GM21423 (cell line): Measurements from ENCODE around the gene CLEC18C.
"Not testable (repeated sequence)": the region's sequence is repeated elsewhere in the genome, so short reads cannot be mapped to it uniquely, and the experiment has no call there.

Source experiments
- ATAC-seq: cut with Tn5 transposase; IDR thresholded peaks from one replicate; pipeline ENCODE4 v1.9.1; 2021; ENCODE audit warnings: mild to moderate bottlenecking, moderate library complexity; ENCODE audit not compliant: unreplicated experiment

CLEC18C gene

DNA sequence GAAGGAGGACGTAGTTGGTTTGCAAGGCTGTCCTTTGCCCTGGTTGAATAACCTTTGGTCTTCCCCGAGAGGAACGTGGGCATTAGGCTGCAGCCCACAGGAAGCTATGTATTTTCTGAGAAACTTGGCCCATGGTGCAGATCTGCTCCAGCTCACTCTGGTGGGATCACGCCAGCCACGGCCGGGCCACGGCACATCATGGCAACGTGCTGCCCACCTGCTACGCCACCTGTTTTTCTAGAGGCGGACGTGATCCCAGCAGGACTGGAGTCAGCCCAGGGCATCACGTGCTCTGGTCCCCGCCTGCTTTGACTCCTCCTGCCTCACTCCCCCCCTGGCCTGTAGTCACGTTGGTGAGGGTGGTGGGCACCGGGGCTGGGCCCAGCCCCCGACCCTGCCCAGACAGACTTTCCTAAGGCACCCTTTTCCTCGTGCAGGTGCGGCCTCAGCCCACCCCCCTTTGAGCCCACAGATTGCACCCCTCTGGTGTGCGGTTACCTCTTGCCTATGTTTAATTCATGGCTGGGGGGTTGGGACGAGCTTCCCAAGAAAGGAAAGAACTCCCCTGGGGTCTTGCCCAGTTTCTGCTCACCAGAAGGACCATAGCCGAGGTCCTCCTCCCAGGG is at the start of gene CLEC18C:
TSS of gene CLEC18C (plus strand) at position 576 of the 626 bp plus-strand sequence. CDS start 492 bp downstream, outside the sequence.
- not testable (repeated sequence) for ATAC-seq

DNA sequence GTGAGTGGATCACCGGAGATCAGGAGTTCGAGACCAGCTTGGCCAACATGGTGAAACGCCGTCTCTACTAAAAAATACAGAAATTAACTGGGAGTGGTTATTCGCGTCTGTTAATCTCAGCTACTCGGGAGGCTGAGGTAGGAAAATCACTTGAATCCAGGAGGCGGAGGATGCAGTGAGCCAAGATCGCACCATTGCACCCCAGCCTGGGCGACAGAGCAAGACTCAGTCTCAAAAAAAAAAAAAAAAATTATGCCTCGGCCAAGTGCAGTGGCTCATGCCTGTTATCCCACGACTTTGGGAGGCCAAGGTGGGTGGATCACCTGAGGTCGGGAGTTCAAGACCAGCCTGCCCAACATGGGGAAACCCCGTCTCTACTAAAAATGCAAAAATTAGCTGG is 49.8 kb upstream of the CLEC18C start:
- not testable (repeated sequence) for ATAC-seq

DNA sequence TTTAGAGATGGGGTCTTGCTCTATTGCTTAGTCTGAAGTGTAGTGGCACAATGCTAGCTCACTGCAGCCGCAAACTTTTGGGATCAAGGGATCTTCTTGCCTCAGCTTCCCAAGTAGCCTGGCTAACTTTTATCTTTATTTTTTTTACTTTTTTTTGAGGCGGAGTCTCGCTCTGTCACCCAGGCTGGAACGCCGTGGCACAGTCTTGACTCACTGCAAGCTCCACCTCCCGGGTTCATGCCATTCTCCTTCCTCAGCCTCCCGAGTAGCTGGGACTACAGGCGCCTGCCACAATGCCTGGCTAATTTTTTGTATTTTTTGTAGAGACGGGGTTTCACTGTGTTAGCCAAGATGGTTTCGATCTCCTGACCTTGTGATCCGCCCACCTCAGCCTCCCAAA is 47.4 kb upstream of the CLEC18C start:
- not testable (repeated sequence) for ATAC-seq

DNA sequence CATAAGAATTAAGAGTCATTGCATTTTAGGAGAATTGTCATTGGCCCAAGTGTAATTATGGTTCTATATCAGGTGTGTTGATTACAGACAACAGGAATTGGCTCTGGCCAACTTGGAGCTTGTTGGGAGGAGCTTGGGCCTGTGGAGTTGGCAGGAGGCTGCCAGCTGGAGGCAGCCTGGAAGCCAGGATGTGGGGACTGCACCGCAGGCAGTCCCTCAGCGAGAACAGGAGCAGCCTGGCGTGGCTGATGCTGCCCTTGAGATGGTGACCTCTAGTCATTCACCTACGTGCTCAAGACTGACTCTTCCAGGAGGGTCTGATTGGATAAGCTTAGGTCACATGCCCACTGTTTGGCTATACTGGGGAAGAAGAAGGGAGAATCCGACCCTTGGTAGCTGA is 45.9 kb upstream of the CLEC18C start:
- not testable (repeated sequence) for ATAC-seq

DNA sequence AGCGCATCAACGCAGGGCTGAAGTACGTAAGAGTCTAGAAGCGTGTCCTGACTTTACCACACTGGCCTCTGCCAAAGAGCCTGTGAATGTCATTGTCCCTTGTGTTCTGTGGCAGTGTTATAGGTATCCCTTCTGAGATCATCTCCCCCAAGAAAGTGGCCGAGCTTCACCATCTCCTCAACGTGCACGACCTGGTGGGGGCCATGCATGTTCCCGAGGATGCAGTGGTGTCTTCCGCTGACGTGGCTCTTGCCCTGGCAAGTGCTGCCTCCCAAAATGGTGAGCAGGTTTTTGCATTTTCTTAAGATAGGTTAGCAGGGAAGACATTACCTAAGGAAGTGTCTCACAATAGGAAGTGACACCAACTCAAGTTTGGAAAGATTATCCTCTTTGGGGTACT is 44.7 kb upstream of the CLEC18C start:
- not testable (repeated sequence) for ATAC-seq

DNA sequence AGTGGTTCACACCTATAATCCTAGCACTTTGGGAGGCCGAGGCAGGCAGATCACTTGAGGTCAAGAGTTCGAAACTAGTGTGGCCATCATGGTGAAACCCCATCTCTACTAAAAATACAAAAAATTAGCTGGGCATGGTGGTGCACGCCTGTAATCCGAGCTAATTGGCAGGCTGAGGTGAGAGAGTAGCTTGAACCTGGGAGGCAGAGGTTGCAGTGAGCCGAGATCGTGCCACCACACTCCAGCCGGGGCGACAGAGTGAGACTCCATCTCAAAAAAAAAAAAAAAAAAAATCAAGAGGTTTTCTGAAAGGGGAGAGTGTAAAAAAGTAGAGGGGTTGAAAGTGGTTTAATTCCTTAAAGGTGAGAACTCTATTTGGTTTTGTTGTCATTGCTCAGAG is 37.8 kb upstream of the CLEC18C start:
- not testable (repeated sequence) for ATAC-seq

DNA sequence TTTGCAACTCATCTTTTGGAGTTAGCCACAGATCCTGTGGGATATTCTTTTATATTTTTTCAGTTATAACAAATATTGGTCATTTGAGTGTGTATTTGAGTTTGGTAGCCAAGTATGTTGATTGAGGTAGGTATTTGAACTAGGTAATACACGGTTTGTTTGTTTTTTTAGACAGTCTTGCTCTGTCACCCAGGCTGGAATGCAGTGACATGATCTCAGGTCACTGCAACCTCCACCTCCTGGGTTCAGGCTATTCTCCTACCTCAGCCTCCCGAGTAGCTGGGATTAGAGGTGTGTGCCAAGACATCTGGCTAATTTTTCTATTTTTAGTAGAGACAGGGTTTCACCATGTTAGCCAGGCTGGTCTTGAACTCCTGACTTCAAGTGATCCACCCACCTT is 37.0 kb upstream of the CLEC18C start:
- ATAC-seq = not testable (repeated sequence)

DNA sequence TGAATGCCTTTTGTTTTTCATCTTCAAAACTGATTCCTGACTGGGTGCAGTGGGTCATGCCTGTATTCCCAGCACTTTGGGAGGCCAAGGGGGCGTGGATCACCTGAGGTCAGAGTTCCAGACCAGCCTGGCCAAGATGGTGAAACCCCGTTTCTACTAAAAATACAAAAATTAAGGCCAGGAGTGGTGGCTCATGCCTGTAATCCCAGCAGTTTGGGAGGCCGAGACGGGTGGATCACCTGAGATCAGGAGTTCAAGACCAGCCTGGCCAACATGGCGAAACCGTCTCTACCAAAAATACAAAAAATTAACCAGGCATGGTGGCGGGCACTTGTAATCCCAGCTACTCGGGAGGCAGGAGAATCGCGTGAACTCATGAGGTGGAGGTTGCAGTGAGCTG is 30.8 kb upstream of the CLEC18C start:
- not testable (repeated sequence) for ATAC-seq

DNA sequence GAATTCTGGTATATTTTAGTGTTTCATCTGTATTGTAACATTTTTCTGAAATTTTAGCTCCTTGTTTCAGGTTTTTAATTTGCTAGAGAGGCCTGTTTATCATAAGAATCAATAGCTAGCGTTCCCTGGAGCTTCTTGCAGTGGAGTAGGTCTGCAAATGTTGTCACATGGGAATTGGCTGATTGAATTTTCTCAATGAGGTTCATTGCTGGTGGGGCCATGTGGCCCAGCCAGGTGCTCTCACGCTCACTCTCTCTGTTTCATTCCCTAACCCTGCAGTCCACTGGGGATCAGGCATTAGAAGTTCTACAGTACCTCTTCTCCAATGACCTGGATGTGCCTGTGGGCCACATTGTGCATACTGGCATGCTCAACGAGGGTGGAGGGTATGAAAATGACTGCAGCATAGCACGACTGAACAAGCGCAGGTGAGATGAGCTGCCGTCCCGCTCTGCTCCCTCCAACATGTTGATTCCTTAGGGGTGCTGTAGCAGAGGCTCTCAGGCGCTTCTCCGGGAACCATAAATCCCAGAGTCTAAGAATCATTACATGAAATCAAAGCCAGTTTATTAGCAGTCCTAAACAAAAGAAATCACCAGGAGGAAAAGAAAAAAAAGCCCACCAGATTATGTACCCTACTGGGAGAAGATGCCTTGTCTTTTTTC is 30.2 kb upstream of the CLEC18C start:
- ATAC-seq = not testable (repeated sequence)

DNA sequence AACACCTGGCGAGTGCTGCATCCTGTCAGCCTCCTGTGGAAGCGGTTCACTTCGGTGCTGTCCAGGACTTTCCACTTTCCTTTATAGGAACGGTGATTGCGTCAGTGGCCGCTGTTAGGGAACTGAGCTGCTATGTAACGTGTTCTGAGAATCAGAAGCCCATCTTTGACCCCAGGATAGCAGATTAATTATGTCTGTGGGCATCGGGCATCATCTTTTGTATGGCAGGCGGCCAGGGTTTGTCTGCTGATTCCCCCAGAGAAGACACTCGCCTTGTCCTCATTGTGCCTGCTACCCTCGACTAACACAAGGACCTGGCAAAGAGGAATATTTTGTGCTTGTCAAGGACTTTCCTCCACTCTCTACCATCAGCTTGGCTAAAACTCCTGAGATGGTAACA is 25.7 kb upstream of the CLEC18C start:
- not testable (repeated sequence) for ATAC-seq

DNA sequence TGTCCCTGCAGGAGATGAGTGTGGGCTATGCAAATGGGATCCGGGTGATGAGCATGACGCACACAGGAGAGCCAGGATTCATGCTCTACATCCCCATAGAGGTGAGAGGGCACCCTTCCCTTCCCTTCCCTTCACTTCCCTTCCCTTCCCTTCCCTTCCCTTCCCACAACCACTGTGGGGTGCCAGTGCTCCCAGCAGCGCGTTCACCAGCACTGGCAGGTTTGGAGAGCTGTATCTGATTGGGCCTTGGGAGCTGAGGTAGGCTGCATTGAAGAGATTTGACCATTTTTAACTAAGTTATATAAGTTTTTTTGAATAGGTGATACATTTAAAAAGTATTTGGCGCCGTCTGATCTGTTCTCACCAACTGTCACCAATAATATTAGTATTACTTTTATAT is 25.1 kb upstream of the CLEC18C start:
- not testable (repeated sequence) for ATAC-seq

DNA sequence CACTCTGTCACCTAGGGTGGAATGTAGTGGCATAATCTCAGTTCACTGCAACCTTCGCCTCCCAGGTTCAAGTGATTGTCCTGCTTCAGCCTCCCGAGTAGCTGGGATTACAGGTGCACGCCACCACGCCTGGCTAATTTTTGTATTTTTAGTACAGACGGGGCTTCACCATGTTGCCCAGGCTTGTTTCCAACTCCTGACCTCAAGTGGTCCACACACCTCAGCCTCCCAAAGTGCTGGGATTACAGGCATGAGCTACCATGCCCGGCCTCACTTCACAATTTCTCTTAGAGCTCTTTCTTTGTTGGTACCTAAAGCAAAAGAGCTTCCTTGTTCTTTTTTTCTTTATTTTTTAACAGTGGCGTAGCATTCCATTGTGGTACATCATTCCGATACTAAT is 24.3 kb upstream of the CLEC18C start:
- ATAC-seq = not testable (repeated sequence)

DNA sequence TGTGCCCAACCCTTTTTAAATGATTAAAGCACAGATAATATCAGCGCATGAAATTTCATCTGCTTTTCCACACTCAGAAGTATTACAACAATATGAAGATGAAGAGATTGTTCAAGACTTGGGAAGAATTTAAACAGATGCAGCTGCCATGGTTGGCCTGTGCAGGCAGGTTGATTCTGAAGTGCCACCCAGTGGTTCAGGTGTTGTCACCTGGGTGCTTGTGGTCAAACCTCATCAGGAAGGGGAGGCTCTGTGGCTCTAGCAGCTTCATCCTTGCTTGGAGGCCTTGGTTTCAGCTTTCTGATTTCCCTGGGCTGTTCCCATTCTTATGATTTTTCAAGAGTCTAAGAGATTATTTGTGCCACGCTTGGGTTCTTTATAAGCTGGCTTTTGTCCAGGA is 22.2 kb upstream of the CLEC18C start:
- ATAC-seq = no peak

DNA sequence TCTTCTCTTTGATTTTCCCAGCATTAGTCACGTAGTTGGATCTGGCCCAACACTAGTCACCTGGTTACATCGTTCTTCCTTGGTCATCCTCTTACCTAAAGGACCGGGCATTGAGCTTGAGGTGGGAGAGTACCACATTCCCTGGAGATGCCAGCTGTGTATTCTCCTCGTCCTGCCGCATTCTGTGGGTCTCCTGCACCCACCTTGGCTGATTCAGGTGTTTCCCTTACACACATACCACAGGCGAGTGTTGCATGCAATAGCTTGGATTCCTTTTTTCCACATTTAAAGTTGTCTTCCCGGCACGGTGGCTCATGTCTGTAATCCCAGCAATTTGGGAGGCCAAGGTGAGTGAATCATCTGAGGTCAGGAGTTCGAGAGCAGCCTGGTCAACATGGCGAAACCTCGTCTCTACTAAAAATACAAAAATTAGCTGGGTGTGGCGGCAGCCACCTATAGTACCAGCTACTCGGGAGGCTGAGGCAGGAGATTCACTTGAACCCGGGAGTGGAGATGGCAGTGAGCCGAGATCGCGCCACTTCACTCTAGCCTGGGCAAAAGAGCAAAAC is 21.6 kb upstream of the CLEC18C start:
- ATAC-seq = no peak

DNA sequence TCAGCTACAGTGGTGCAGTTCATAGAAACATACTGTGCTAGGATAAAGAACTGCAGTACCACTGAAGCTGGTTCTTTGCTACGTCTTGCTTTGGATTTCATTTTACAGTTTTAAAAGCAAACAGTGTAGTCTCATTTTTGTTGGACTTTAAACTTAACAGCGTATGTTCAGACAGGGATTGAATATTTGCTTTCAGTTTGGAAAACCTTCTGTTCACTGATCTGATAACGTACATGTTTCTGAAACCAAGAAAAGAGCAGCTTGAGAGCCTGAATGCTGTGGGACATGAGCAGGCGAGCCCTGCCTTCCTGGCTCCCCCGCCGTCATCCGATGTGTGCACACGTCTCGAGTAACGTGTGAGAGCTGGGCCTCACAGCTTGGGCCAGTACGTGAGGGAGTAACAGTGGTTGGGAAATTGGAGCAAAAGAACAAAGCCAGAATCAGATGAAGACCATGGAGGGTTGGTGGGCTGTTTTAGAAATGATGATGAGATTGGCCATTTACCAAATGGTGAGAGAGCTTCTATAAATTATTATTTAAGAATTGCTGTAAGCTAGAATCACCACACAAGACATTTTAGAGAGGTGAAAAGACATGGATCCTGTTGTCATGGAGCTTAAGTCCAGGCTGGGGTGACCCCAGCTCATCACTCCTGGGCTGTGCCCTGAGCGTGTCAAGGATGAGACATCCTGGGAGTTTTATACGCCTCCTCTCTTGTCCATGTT is 20.8 kb upstream of the CLEC18C start:
- no peak for ATAC-seq

DNA sequence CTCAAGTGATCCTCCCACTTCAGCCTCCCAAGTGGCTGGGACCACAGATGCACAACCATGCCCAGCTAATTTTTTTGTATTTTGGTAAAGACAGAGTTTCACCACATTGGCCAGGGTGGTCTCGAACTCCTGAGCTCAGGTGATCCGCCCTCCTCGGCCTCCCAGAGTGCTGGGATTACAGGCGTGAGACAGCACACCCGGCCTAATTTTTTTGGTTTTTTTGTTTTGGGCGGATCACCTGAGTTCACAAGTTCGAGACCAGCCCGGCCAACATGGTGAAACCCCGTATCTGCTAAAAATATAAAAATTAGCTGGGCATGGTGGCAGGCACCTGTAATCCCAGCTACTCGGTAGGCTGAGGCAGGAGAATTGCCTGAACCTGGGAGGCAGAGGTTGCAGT is 18.9 kb upstream of the CLEC18C start:
- not testable (repeated sequence) for ATAC-seq

DNA sequence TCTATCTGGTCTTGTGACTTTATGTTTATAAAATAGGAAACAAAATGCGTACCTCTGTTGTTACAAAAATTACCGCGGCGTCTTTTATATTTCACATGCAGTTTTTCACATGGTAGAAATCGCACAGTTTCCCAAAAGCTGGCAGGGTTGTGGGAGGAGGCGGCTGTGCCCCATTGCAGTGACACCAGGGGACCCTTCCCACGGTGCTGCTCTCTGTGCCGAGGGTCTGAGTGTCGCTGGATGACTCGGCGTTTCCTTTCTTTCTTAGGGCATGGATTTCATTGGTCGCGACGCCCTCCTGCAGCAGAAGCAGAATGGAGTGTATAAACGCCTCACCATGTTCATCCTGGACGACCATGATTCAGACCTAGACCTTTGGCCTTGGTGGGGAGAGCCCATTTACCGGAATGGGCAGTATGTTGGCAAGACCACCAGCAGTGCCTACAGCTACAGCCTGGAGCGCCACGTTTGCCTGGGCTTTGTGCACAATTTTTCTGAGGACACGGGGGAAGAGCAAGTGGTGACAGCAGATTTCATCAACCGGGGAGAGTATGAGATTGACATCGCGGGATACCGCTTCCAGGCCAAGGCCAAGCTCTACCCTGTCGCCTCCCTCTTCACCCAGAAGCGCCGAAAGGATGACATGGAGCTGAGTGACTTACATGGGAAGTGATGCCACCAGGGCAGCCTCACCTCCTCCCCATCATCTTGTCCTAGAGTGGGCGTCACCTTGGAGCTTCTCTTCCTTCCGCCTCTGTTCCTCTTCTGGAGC is 17.2 kb upstream of the CLEC18C start:
- no peak for ATAC-seq

DNA sequence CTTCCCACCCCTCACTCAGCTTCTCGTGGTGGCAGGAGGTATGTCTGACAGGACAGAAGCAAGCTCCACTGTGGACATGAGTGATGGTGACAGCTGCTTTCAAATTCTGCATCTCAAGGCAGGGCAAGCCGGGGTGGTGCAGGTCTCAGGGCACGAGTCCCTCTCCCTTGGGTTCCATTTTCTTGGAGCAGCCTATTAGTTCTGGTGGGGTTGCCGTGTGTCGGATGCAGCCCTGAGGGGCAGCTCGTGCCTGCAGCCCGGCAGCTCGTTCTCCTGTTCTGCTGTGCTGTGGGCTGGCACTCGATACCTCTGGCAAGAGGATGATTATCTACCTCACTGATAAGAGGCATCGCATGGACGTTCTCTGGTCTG is 16.5 kb upstream of the CLEC18C start:
- no peak for ATAC-seq

DNA sequence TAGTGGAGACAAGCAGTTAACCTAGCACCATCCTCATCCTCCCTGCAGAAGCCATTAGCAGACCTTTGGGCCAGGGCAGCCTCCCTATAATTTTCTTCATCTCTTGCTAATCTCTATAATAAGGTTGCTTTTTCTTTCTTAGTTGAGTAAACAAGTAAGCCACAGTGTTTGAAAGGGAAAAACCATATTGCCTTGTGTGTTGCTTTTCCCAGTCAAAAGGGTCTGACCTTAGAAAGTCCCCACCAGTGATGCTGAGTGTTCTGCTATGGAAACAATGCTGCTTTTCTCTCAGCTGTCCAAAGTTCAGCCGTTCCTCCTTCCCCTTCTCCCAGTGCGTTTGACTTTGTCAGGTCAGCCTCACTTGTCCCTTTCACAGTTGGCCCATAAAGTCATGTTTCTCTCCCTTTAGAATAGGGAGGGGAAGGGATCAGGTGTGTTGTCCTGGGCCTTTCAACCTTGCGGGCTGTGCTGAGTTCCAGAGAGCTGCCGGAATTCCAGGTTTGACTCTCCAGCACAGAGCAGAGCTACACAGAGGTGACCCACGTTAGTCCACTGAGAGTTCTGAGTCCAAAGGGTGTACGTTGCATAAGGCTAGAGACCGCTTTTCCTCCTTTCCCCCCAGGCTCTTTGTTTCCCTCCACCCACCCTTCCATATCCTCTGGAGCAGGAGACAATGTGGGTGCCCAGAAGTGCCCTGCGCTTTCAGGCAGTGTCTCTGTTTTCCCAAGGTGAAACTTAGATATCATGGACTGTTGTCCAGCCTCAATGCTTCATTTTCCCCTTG is 15.9 kb upstream of the CLEC18C start:
- ATAC-seq = no peak

DNA sequence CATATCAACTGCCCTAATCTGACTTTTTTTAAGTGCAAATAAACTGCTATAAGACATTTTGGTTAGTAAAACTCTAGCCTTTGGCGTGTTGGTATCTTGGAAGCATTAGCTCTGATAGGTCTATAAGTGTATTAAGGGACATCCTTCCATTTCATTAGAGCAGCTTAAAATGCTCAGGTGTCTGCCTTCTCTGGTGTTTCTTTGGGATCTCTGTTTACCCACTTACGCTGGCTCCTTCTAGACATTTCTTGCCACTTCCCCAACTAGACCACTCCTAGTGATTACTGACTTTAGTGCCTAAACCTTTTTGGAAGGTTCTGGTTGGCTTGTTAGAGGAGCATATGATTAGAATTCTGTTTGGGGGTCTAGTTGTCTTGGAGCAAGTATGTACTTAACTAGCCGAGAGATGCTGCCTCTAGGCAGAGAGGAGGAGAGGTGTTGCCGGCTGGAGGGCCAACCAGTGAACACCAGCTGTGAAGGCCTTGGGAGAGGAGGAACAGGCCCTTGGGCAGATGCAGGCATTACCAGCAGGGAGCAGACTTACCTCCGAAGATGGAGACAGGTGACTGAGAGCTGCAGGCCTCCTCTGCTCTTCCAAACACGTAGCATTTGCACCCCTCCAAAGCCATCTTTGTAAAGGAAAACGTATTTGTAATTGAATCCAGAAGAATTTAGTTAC is 15.2 kb upstream of the CLEC18C start:
- no peak for ATAC-seq
